Keratinocyte (primary cell): ENCODE data around the gene ERRFI1. TPM values are rescaled to one million over a fixed set of nuclear protein-coding genes. Genes with fewer than 3 reads are reported as not detected.
"Not testable (repeated sequence)": the region's sequence is repeated elsewhere in the genome, so short reads cannot be mapped to it uniquely, and the experiment has no call there.

Experiments used
- DNase-seq: peaks from one replicate; pipeline ENCODE4 v3.0.0-alpha.2; 2011; ENCODE audit warnings: low read depth, missing footprints, low spot score
- FAIRE-seq: peaks from 2 replicates; lab custom pipeline; 2011; peaks lifted over from hg19 to GRCh38; lab: Jason Lieb, UNC
- H2AFZ ChIP-seq: 2 replicates; pipeline ENCODE4 v1.6.0; 2012; ENCODE audit warnings: low read length, control low read depth, inconsistent platforms; ENCODE audit not compliant: control insufficient read depth
- H3K27ac ChIP-seq: 2 replicates; pipeline ENCODE4 v1.5.1; 2011; ENCODE audit warnings: low read length; ENCODE audit not compliant: control insufficient read depth, insufficient read depth
- H3K27me3 ChIP-seq: 3 replicates; pipeline ENCODE4 v1.6.0; 2011; ENCODE audit warnings: low read length; ENCODE audit not compliant: control insufficient read depth, insufficient read depth; ENCODE audit errors: extremely low read depth
- H3K36me3 ChIP-seq, 2 experiments: 2 replicates in 1 of 2; 3 replicates in 1 of 2; pipeline ENCODE4 v1.5.1; 2011; ENCODE audit warnings: low read length in 2 of 2, mild to moderate bottlenecking in 1 of 2; ENCODE audit not compliant: control insufficient read depth in 2 of 2, insufficient read depth in 2 of 2; ENCODE audit errors: extremely low read depth in 1 of 2
- H3K4me1 ChIP-seq: 3 replicates; pipeline ENCODE4 v1.5.1; 2011; ENCODE audit warnings: low read length; ENCODE audit not compliant: control insufficient read depth, insufficient read depth; ENCODE audit errors: extremely low read depth
- H3K4me2 ChIP-seq: 3 replicates; pipeline ENCODE4 v1.6.0; 2011; ENCODE audit warnings: low read depth, low read length; ENCODE audit not compliant: control insufficient read depth, insufficient read depth; ENCODE audit errors: extremely low read depth
- H3K4me3 ChIP-seq, 3 experiments: fragments of 200-600 bp in 1 of 3; sonication (generic) in 1 of 3; 2 replicates in 2 of 3; 3 replicates in 1 of 3; pipeline ENCODE4 v1.5.1; 2011 to 2016; ENCODE audit warnings: low read length in 3 of 3, mild to moderate bottlenecking in 3 of 3, control low read depth in 2 of 3, inconsistent platforms in 1 of 3, low read depth in 1 of 3, mixed read lengths in 1 of 3, mixed run types in 1 of 3, moderate library complexity in 1 of 3; ENCODE audit not compliant: control insufficient read depth in 2 of 3, insufficient read depth in 2 of 3; ENCODE audit errors: extremely low read depth in 1 of 3
- H3K79me2 ChIP-seq: 2 replicates; pipeline ENCODE4 v1.6.0; 2012; ENCODE audit warnings: low read length; ENCODE audit not compliant: control insufficient read depth, insufficient read depth
- H3K9ac ChIP-seq: 3 replicates; pipeline ENCODE4 v1.6.0; 2011; ENCODE audit warnings: low read length; ENCODE audit not compliant: control insufficient read depth, insufficient read depth; ENCODE audit errors: extremely low read depth
- H3K9me1 ChIP-seq: 3 replicates; pipeline ENCODE4 v1.6.0; 2011; ENCODE audit warnings: low read length; ENCODE audit not compliant: control insufficient read depth, insufficient read depth; ENCODE audit errors: extremely low read depth
- H3K9me3 ChIP-seq: 2 replicates; pipeline ENCODE4 v1.5.1; 2012; ENCODE audit warnings: low read depth, low read length; ENCODE audit not compliant: control insufficient read depth
- H4K20me1 ChIP-seq: 3 replicates; pipeline ENCODE4 v1.6.0; 2011; ENCODE audit warnings: low read length; ENCODE audit not compliant: control insufficient read depth, insufficient read depth; ENCODE audit errors: extremely low read depth
- CTCF ChIP-seq, 3 experiments: IDR thresholded peaks in 1 of 3; conservative IDR thresholded peaks in 1 of 3; optimal IDR thresholded peaks in 1 of 3; 2 replicates in 2 of 3; 3 replicates in 1 of 3; pipeline versions ENCODE3 to v1.5.1; 2011; ENCODE audit warnings: low read length in 3 of 3, mild to moderate bottlenecking in 3 of 3, moderate library complexity in 2 of 3, control low read depth in 1 of 3, inconsistent platforms in 1 of 3; ENCODE audit not compliant: insufficient read depth in 2 of 3; ENCODE audit errors: extremely low read depth in 1 of 3
- EZH2 ChIP-seq: IDR thresholded peaks from one replicate; pipeline ENCODE4 v1.6.1; 2012; ENCODE audit warnings: inconsistent platforms, mild to moderate bottlenecking, low read length, moderate library complexity
- dilution Hi-C: fragments of 300-500 bp; cut with MboI; formaldehyde crosslinking; loops from one replicate; pipeline ENCODE4 v1.7.0; 2020; ENCODE audit warnings: low sequenced_read_pairs; ENCODE audit not compliant: extremely low pct_ligation_motif_present
- polyA plus RNA-seq, 5 experiments: library from polyadenylated mRNA; depleted of rRNA in 3 of 5; stranded (reverse) in 3 of 5; stranded (forward) in 1 of 5; unstranded in 1 of 5; fragments of >200 nt; gene quantifications; 1 replicate in 1 of 5; 2 replicates in 3 of 5; 3 replicates in 1 of 5; pipeline versions ENCODE4 v1.2.1 to v1.2.3, GENCODE V29; 2011 to 2012; ENCODE audit warnings: missing spikeins in 2 of 5, low read depth in 1 of 5, low replicate concordance in 1 of 5

ERRFI1 gene
- polyA plus RNA-seq, 1 donor (not counting 4 experiments of a cell fraction or from before 2014, with no cell fraction given), result 130 TPM

- H3K79me2 ChIP-seq, result no peaks in the 10 kb centered on the region
- no peak overlapping the region for H3K4me3 ChIP-seq
- no peaks in the 10 kb centered on the region for H3K9me3 ChIP-seq
- TF ChIP-seq EZH2 (no peak), CTCF (optimal IDR thresholded peaks at IDR 0.05 in 1 of 3, IDR thresholded peaks at IDR 0.05 in 1 of 3, conservative IDR thresholded peaks at IDR 0.05 in 1 of 3; ENCODE audit: extremely low read depth in 1 of 3, insufficient read depth in 2 of 3, low read length in 3 of 3) (no peak)
- FAIRE-seq (peak; percentile 74), DNase-seq (no peak)
- H3K9ac ChIP-seq, result no peak overlapping the region
- H3K4me1 ChIP-seq, result peaks cover 12% of the 10 kb centered on the region
- dilution Hi-C loops, result no loop called here
- peak overlapping the region; percentile 2 for H3K27ac ChIP-seq
- no peaks in the 10 kb centered on the region for H3K36me3 ChIP-seq
- H3K4me2 ChIP-seq, result no peak overlapping the region
- H3K9me1 ChIP-seq, result no peaks in the 10 kb centered on the region
- no peaks in the 10 kb centered on the region for H4K20me1 ChIP-seq
- no peaks in the 10 kb centered on the region for H3K27me3 ChIP-seq
- no peak overlapping the region for H2AFZ ChIP-seq
These were observed 35.1 kb upstream of the ERRFI1 start for GRCh38 chr1:8061210-8061609.

GRCh38 chr1:8059161-8059622 lies 33.1 kb upstream of the ERRFI1 start:
- Histone ChIP-seq H3K36me3 (no peaks in the 10 kb centered on the region), H3K27me3 (no peaks in the 10 kb centered on the region), H3K27ac (no peak overlapping the region), H3K9ac (no peak overlapping the region), H3K79me2 (no peaks in the 10 kb centered on the region), H3K4me2 (no peak overlapping the region), H3K9me3 (no peaks in the 10 kb centered on the region), H3K9me1 (no peaks in the 10 kb centered on the region), H2AFZ (no peak overlapping the region), H3K4me1 (peaks cover 14% of the 10 kb centered on the region), H4K20me1 (no peaks in the 10 kb centered on the region), H3K4me3 (no peak overlapping the region)
- no peak for DNase-seq
- TF ChIP-seq EZH2 (no peak), CTCF (optimal IDR thresholded peaks at IDR 0.05 in 1 of 3, IDR thresholded peaks at IDR 0.05 in 1 of 3, conservative IDR thresholded peaks at IDR 0.05 in 1 of 3; ENCODE audit: extremely low read depth in 1 of 3, insufficient read depth in 2 of 3, low read length in 3 of 3) (no peak)
- dilution Hi-C loops, result no loop called here
- FAIRE-seq, result no peak

- H3K4me2 ChIP-seq, H4K20me1 ChIP-seq, H3K27ac ChIP-seq, H3K27me3 ChIP-seq, FAIRE-seq, dilution Hi-C loops, H3K36me3 ChIP-seq, H3K9me1 ChIP-seq, H3K79me2 ChIP-seq, H3K9ac ChIP-seq, H3K4me3 ChIP-seq, H2AFZ ChIP-seq, DNase-seq, H3K9me3 ChIP-seq: not testable (repeated sequence)
- H3K4me1 ChIP-seq, result peaks cover 14% of the 10 kb centered on the region
These were observed 31.7 kb upstream of the ERRFI1 start for GRCh38 chr1:8057779-8058178.
